Tibial artery (tissue), 4 donors: ENCODE measurements around the gene ANK2.

Experiments used
- DNase-seq, 2 donors: peaks; one replicate each; pipeline ENCODE4 v3.0.0-alpha.2; 2019
- H3K27ac ChIP-seq, 2 donors: fragments of 200-600 bp; sonication (generic) in 1 of 2; 1 replicate in 1 of 2; 2 replicates in 1 of 2; pipeline ENCODE4 v1.5.1; 2018 to 2019; ENCODE audit warnings: mild to moderate bottlenecking in 1 of 2
- H3K27me3 ChIP-seq, 2 donors: fragments of 200-600 bp; sonication (generic) in 1 of 2; one replicate each; pipeline versions ENCODE4 v1.5.1 to v1.6.0; 2016 to 2019
- H3K36me3 ChIP-seq, 3 donors: fragments of 200-600 bp; sonication (generic) in 2 of 3; one replicate each; pipeline ENCODE4 v1.5.1; 2016 to 2019; ENCODE audit warnings: mild to moderate bottlenecking in 2 of 3
- H3K4me1 ChIP-seq, 4 donors: fragments of 200-600 bp; sonication (generic) in 2 of 4; 1 replicate in 3 of 4; 2 replicates in 1 of 4; pipeline ENCODE4 v1.5.1; 2016 to 2019
- H3K4me3 ChIP-seq, 2 donors: fragments of 200-600 bp; sonication (generic) in 1 of 2; 1 replicate in 1 of 2; 2 replicates in 1 of 2; pipeline ENCODE4 v1.5.1; 2018 to 2019; ENCODE audit warnings: mild to moderate bottlenecking in 2 of 2
- H3K9me3 ChIP-seq, 3 donors: fragments of 200-600 bp; sonication (generic) in 1 of 3; one replicate each; pipeline ENCODE4 v1.5.1; 2016 to 2019
- intact Hi-C: fragments of 100-400 bp; cut with DNase I; formaldehyde crosslinking; loops from one replicate; pipeline ENCODE4 v1.15.0; 2023; ENCODE audit warnings: low total_unique reads
- TF ChIP-seq, protein P1 (sequence below), 2 experiments: fragments of 200-600 bp in 1 of 2; fragments of 450-650 bp in 1 of 2; IDR thresholded peaks; one replicate each; pipeline ENCODE4 v1.5.1; 2017 to 2019; ENCODE audit warnings: antibody characterized with exemption in 2 of 2, mild to moderate bottlenecking in 1 of 2, moderate library complexity in 1 of 2

Gene ANK2

DNA sequence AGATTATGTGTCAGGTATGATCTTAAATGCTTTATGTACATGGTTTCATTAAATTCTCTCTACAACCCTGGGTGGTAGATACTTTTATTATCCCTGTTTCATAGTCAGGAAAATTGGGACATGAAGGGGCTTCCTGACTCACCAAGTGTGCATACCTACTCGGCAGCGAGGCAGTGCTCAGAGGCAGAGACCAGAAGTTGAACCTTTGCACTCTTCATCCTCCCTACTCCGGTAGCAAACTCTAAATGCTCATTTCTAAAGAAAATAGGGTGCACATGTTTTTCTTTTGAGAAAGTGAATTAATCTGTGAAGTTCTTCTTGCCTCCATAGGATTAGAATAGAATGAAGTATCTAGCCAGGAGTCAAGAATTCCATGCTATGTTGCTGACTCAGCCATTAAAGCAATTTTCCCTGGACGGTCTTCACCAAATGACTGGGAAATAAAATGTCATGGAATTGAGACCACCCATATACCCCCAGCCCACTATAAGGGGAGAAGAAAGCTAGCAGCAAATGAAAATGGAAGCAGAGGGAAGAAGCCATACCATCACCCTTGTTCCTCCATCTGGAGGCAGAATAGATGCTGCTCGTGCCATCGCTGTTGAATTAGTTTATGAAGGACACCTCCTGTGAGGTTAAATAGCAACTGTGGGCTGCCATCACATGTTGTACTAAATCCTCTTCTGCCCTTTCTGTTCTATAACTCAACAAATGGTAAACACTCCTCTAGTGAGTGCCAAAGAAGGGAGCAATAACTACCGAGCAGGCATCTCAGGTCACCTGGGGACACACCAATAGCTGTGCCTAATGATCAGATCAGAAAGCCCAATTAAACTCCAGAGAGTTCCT lies 356.6 kb downstream of the ANK2 start:
- H3K4me1 ChIP-seq, result peaks cover 0 to 15% (median 6%) of the 10 kb centered on the region in 4 donors
- no peak overlapping the region for H3K4me3 ChIP-seq
- no peaks in the 10 kb centered on the region for H3K36me3 ChIP-seq
- TF ChIP-seq, protein P1, sequence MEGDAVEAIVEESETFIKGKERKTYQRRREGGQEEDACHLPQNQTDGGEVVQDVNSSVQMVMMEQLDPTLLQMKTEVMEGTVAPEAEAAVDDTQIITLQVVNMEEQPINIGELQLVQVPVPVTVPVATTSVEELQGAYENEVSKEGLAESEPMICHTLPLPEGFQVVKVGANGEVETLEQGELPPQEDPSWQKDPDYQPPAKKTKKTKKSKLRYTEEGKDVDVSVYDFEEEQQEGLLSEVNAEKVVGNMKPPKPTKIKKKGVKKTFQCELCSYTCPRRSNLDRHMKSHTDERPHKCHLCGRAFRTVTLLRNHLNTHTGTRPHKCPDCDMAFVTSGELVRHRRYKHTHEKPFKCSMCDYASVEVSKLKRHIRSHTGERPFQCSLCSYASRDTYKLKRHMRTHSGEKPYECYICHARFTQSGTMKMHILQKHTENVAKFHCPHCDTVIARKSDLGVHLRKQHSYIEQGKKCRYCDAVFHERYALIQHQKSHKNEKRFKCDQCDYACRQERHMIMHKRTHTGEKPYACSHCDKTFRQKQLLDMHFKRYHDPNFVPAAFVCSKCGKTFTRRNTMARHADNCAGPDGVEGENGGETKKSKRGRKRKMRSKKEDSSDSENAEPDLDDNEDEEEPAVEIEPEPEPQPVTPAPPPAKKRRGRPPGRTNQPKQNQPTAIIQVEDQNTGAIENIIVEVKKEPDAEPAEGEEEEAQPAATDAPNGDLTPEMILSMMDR (IDR thresholded peaks at IDR 0.05), result no peak
- no peaks in the 10 kb centered on the region for H3K9me3 ChIP-seq
- no peak for DNase-seq
- intact Hi-C loops, result no loop called here
- H3K27ac ChIP-seq, result no peak overlapping the region
- no peaks in the 10 kb centered on the region for H3K27me3 ChIP-seq

DNA sequence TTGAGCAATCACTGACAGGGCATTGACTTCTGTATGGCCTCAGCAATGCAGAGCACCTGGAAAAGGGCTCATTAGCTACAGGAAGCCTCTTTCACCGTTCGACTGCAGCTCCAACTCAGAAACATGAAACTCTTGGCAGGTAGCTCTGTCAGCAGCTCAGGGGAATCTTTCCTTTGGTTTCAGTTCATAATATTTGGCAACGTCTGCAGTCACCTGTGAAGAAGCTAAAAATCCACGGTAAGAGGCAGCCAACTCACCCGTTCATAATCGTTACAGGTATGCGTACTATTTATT lies 357.2 kb downstream of the ANK2 start:
- DNase-seq, result no peak
- H3K4me3 ChIP-seq, result no peak overlapping the region
- intact Hi-C loops, result no loop called here
- peaks cover 0 to 15% (median 6%) of the 10 kb centered on the region in 4 donors for H3K4me1 ChIP-seq
- H3K27ac ChIP-seq, result no peak overlapping the region
- no peaks in the 10 kb centered on the region for H3K27me3 ChIP-seq
- H3K9me3 ChIP-seq, result no peaks in the 10 kb centered on the region
- TF ChIP-seq, protein P1 (IDR thresholded peaks at IDR 0.05), result no peak
- H3K36me3 ChIP-seq, result no peaks in the 10 kb centered on the region

DNA sequence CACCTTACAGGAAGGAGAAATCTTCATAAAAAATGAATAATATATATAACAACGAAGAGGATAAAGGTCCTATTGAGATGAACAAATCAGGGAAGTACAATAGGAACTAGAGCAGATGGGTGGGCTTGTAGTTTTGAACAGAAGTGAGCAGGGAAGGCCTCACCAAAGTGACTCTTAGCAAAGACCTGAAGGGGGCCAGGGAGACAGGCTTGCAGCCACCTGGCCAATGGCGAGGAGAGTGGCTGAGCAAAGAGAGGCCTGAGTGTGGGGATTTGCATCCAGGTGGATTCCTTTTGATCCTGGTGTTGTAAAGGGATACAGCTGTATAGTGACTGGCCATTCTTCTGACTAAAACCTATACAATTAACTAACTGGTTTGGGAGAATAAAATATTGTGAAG lies 358.0 kb downstream of the ANK2 start:
- Histone ChIP-seq H3K36me3 (no peaks in the 10 kb centered on the region), H3K4me3 (no peak overlapping the region), H3K4me1 (peaks cover 0 to 15% (median 6%) of the 10 kb centered on the region in 4 donors), H3K27ac (no peak overlapping the region), H3K27me3 (no peaks in the 10 kb centered on the region), H3K9me3 (no peaks in the 10 kb centered on the region)
- TF ChIP-seq, protein P1 (IDR thresholded peaks at IDR 0.05), result no peak
- DNase-seq, result no peak
- intact Hi-C loops, result no loop called here

DNA sequence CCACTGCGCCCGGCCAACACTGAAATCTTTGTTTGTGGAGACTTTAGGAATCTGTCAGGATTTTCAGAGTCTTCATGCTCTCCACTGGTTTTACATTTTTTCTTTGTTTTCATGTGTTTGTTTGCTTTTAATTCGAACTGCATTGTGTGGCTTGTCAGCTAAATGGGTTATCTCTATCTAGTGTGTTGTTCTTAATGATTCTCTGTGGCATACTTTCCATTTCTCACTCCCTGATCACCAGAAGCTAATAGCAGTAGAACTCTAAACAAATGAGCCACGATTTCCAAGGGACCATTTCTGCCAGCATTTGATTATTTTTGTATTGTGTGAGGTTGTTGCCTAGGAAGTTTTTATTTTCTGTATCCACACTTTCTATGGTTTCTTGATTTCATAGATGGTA lies 359.7 kb downstream of the ANK2 start:
- intact Hi-C loops, result no loop called here
- H3K27ac ChIP-seq, result no peak overlapping the region
- TF ChIP-seq, protein P1 (IDR thresholded peaks at IDR 0.05), result no peak
- no peaks in the 10 kb centered on the region for H3K36me3 ChIP-seq
- no peaks in the 10 kb centered on the region for H3K27me3 ChIP-seq
- H3K9me3 ChIP-seq, result no peaks in the 10 kb centered on the region
- no peak overlapping the region for H3K4me3 ChIP-seq
- peaks cover 0 to 11% (median 6%) of the 10 kb centered on the region in 4 donors for H3K4me1 ChIP-seq
- DNase-seq, result no peak

DNA sequence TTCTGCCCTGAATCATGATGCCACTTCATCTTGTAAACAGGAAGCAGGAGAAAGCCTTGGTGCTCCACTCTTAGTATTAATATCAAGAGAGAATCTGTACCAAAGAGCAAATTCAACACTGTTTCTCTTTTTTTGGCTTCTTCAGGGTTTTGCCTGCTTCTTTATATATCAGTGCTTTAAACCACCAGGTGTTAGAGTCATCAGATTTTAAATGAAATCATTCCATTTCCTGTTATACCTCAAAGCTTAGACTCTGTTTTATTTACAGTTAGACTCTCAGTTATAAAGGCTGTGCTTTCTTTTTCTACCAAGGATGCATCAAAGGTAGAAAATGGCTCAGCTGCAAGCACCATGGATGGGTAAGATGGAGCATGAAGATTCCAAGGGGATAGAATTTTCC lies 361.2 kb downstream of the ANK2 start:
- H3K4me1 ChIP-seq, result no peaks in the 10 kb centered on the region
- H3K4me3 ChIP-seq, result no peak overlapping the region
- no peaks in the 10 kb centered on the region for H3K27me3 ChIP-seq
- H3K36me3 ChIP-seq, result no peaks in the 10 kb centered on the region
- intact Hi-C loops, result no loop called here
- no peaks in the 10 kb centered on the region for H3K9me3 ChIP-seq
- TF ChIP-seq, protein P1 (IDR thresholded peaks at IDR 0.05), result no peak
- no peak overlapping the region for H3K27ac ChIP-seq
- DNase-seq, result no peak
